HG03280 (cell line): ENCODE data around the gene KRTAP22-2.

Experiments
- ATAC-seq: cut with Tn5 transposase; IDR thresholded peaks from one replicate; pipeline ENCODE4 v1.9.1; 2021; ENCODE audit warnings: mild to moderate bottlenecking, moderate library complexity; ENCODE audit not compliant: unreplicated experiment

KRTAP22-2 gene

GRCh38 chr21:30590297-30590696, at the start of gene KRTAP22-2:
KRTAP22-2 (minus strand) TSS chr21:30590397.
- ATAC-seq: no peak

- ATAC-seq: no peak
Observed at GRCh38 chr21:30638686-30639085, 48.5 kb upstream of the KRTAP22-2 start.

GRCh38 chr21:30634906-30635305, 44.7 kb upstream of the KRTAP22-2 start, which contains the start of gene KRTAP20-2:
KRTAP20-2 (plus strand) TSS chr21:30635206; CDS start chr21:30635264, 58 bp downstream.
- ATAC-seq: no peak

- no peak for ATAC-seq
Observed at GRCh38 chr21:30629200-30629599, 39.0 kb upstream of the KRTAP22-2 start.

- no peak for ATAC-seq
Observed at GRCh38 chr21:30628109-30628508, 37.9 kb upstream of the KRTAP22-2 start.

- no peak for ATAC-seq
Observed at GRCh38 chr21:30625449-30626165, 35.4 kb upstream of the KRTAP22-2 start.

- no peak for ATAC-seq
Observed at GRCh38 chr21:30623362-30623761, 33.2 kb upstream of the KRTAP22-2 start.

GRCh38 chr21:30620522-30620921, 30.3 kb upstream of the KRTAP22-2 start, which contains the start of gene KRTAP20-4:
KRTAP20-4 (plus strand) TSS chr21:30620627.
- ATAC-seq: no peak

- ATAC-seq: no peak
Observed at GRCh38 chr21:30620080-30620479, 29.9 kb upstream of the KRTAP22-2 start.

GRCh38 chr21:30616125-30616524, 25.9 kb upstream of the KRTAP22-2 start, which contains the start of gene KRTAP20-1:
KRTAP20-1 (plus strand) TSS chr21:30616425; CDS start chr21:30616455, 30 bp downstream.
- ATAC-seq: no peak

GRCh38 chr21:30615199-30615598, 25.0 kb upstream of the KRTAP22-2 start:
- ATAC-seq: no peak

- ATAC-seq: no peak
Observed at GRCh38 chr21:30613836-30614235, 23.6 kb upstream of the KRTAP22-2 start, which contains the start of gene KRTAP6-1. KRTAP6-1 (minus strand) TSS chr21:30613930; CDS start chr21:30613904, 26 bp downstream.

GRCh38 chr21:30612132-30612531, 21.9 kb upstream of the KRTAP22-2 start:
- no peak for ATAC-seq

- no peak for ATAC-seq
Observed at GRCh38 chr21:30605968-30606367, 15.8 kb upstream of the KRTAP22-2 start.

- ATAC-seq: no peak
Observed at GRCh38 chr21:30600787-30601186, 10.6 kb upstream of the KRTAP22-2 start, which contains the start of gene KRTAP22-1. KRTAP22-1 (plus strand) TSS chr21:30601087.

- ATAC-seq: no peak
Observed at GRCh38 chr21:30598802-30599201, 8.6 kb upstream of the KRTAP22-2 start, which contains the start of gene KRTAP6-2. KRTAP6-2 (minus strand) TSS chr21:30598902; CDS start chr21:30598874, 28 bp downstream.

GRCh38 chr21:30592140-30592539, 1.9 kb upstream of the KRTAP22-2 start, which contains the start of gene KRTAP6-3:
KRTAP6-3 (plus strand) TSS chr21:30592440; CDS start chr21:30592446, 6 bp downstream.
- ATAC-seq: no peak

- no peak for ATAC-seq
Observed at GRCh38 chr21:30582870-30583269, 7.3 kb downstream of the KRTAP22-2 start.

GRCh38 chr21:30580132-30580531, 10.1 kb downstream of the KRTAP22-2 start:
- no peak for ATAC-seq

GRCh38 chr21:30579346-30579745, 10.9 kb downstream of the KRTAP22-2 start:
- no peak for ATAC-seq

GRCh38 chr21:30577766-30578165, 12.4 kb downstream of the KRTAP22-2 start:
- ATAC-seq: no peak

GRCh38 chr21:30567617-30568016, 22.6 kb downstream of the KRTAP22-2 start:
- ATAC-seq: no peak
